GM21447 (cell line): ENCODE results near the gene KCNJ16.

ENCODE experiments used
- ATAC-seq: cut with Tn5 transposase; IDR thresholded peaks from one replicate; pipeline ENCODE4 v1.9.1; 2021; ENCODE audit not compliant: unreplicated experiment

Gene KCNJ16

GRCh38 chr17:70168044-70168976 is 93.3 kb downstream of the KCNJ16 start:
- ATAC-seq: peak; percentile 11

DNA sequence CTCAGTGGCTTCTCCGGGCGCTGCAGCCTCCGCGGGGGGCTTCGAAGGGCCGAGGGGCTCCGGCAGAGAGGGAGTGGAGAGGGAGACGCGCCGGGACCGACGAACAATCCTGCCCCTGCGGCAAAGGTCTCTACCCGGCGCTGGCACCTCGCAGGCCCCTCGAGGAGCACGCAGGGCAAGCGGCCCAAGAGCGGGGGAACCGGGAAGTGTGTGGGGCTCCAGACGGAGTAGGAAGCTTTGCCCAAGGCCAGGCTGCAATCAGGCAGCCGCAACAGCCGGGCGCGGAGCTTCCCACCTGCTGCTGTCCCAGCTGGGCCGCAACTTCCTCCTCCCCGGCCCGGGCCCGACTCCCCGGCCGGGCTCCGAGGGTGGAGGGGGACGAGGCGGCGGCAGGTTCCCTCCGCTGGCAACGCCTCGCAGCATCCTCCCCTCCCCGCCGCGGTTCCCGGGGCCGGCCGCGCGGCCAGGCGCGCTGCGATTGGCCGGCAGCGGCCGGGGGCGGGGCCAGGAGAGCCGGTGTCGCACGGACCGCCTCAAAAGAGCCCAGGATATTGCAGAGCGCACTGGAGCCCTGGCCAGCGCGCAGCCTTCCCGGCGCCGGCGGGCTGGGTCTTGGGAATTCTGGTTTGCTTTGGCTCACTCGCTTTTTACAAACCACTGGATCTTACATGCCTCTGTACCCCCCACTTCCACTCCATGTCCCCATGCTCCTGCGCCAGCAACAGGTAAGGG is 94.1 kb downstream of the KCNJ16 start, which contains the start of gene KCNJ2:
Gene KCNJ2, plus strand, starts transcription at position 556 of the 732 bp plus-strand sequence. CDS start 5,508 bp downstream, outside the sequence.
- peak; percentile 88 for ATAC-seq

DNA sequence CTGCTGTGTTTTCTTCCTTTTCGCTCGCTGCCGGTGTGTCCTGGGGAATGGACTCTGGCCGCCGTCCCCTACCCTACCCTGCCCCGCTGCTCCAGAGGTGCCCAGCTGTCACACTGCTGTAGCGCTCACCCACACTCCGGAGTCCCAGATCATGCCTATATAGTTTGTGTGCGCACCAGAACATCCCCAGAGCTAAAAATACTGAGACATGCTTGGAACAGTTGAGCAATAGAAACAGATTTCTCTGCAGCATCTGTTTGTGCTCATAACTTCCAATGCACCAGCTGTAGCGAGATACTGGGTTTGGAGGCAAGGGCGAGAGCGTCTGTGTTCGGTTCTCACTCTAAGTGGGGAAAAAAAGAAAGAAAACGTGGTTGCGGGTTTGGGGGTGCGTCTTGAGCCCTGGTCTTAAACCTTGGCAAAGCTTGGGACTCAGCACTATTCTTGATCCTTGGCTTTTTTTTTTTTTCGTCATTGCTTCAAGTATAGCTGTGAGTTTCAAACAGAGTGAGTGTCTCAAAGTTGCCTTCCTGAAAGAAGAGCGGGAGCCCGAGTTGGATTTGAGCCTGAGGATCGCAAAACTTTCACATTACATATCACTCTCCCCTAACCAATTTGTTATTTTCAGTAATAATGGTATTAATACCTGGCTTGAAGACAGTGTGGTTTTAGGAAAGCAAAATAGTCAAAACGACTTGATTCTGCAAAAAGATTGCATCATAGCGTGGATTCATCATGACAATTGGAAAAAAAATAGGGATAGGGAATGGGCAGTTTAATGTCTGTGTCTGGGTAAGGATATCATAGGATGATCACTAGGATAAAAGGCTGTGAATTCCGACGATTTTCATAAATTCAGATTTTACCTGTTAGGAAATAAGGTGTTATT is 94.9 kb downstream of the KCNJ16 start:
- ATAC-seq: no peak

DNA sequence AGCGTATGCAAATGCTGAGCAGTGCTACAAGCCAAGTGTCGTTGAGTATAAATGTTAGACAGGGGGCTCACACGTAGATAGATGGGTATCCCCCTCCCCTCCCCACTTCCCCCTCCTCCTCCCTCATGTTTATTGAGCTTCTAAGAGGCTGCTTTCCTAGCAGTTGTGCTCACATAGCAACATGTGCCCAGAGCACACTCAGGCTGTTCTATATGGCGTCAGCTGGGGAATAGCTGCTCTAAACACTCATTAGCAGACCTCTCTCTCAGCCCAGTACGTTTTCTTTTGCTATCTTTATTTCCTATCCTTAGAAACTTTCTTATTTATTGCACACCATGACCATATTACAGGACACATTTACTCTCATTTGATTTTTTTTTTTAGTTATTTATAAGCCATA is 96.1 kb downstream of the KCNJ16 start:
- ATAC-seq: no peak

- ATAC-seq: no peak
These were observed 97.4 kb downstream of the KCNJ16 start for GRCh38 chr17:70172449-70172848.

GRCh38 chr17:70172923-70173322 is 97.9 kb downstream of the KCNJ16 start:
- ATAC-seq: no peak

DNA sequence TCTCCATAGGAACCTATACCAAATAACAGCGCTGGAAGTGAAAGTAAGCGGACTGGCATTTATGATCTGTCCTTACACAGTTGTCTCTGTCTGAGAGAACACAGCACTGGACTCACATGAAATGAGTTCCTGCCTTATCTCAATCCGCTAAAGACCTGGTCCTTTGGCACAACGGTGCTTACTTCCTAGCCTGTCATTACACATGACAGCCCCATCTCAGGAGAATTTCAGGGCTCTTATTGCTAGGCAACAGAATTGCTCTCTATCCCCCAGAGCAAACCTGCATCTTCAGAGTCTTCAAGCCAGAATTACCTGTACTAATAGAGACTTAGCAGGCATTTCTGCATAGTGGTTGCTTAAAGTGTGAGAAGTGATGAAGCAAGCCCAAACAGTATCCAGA is 98.7 kb downstream of the KCNJ16 start:
- ATAC-seq: no peak

- ATAC-seq: no peak
These were observed 106.4 kb downstream of the KCNJ16 start for GRCh38 chr17:70181376-70181775.

DNA sequence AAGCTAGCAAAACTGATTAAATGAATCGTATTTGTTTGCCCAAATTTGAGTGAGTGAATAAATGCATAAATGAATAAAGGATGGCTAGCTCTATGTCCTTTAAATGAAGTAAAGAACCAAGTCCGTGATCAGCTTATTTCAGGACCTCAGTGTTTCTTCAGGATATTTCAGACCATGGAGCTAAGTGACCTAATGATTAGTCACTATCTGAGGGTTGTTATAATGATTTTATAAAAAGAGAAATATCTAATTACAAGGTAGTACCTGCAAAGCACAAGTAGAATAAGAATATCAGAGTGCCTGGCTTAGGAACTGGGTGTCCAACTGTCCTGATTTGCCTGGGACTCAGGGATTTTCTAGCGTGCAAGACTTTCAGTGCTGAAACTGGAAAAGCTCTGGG is 106.8 kb downstream of the KCNJ16 start:
- ATAC-seq: no peak

DNA sequence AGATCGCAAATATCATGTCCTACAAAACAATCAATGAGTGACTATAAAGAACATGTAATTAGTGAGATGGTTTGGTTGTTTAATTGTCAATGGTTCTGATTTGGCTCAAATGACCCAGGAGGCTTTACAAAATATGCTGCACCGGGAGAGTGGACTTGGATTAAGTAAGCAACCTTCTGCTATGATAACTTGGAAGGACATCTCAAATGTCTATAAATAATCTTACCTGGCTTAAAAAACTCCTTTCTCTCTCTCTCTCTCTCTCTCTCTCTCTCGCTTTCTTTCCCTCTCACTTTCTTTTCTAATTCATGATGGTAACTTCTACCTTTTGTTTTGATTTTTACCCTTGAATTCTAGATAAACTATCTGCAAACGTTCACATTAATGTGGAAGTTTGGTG is 108.5 kb downstream of the KCNJ16 start:
- no peak for ATAC-seq

DNA sequence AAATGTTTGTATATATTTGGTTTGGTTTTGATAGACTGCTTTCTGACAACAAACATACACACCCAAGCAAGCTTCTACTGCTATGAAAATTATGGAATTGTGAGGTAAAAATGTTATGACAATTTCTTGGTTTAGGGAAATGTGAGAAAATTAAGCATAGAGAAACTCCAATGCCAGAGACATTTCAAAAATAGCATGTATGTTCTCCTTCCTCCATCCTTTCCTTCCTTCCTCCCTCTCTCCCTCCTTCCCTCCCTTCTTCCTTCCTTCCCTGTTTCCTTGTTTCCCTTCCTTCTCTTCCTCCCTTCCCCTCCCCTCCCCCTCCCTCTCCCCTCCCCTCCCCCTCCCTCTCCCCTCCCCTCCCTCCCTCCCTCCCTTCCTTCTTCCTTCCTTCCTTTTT is 109.2 kb downstream of the KCNJ16 start:
- ATAC-seq: no peak

- ATAC-seq: no peak
These were observed 109.7 kb downstream of the KCNJ16 start for GRCh38 chr17:70184770-70185169.
